Stimulated activated naive B cell treated with anti-CD40 and anti-IgM and Interleukin-4, amounts not matched to agents 10 μg/mL and 1 μg/mL and 100 μg/mL, for 72 hours (primary cell): ENCODE results near the gene SLC8A3.

Experiments
- ATAC-seq, 2 donors: fragments of 150-1000 bp; cut with Tn5 transposase; replicated peaks; 2 replicates each; pipeline ENCODE4 v1.10.0; 2021; ENCODE audit warnings: moderate library complexity in 1 of 2
- DNase-seq: peaks from one replicate; pipeline ENCODE4 v3.0.0; 2021
- H3K27ac Mint-ChIP-seq: one replicate; pipeline ENCODE4 v1.8.0; 2022; ENCODE audit warnings: mild to moderate bottlenecking, mixed read lengths
- H3K27me3 Mint-ChIP-seq, 2 donors: one replicate each; pipeline ENCODE4 v1.8.0; 2022; ENCODE audit warnings: mixed read lengths in 2 of 2
- H3K36me3 Mint-ChIP-seq, 2 donors: one replicate each; pipeline ENCODE4 v1.8.0; 2022; ENCODE audit warnings: mixed read lengths in 2 of 2, mild to moderate bottlenecking in 1 of 2
- H3K4me1 Mint-ChIP-seq, 2 donors: one replicate each; pipeline ENCODE4 v1.8.0; 2022; ENCODE audit warnings: mixed read lengths in 2 of 2, mild to moderate bottlenecking in 1 of 2
- H3K4me3 Mint-ChIP-seq, 2 donors: one replicate each; pipeline ENCODE4 v1.8.0; 2022; ENCODE audit warnings: mild to moderate bottlenecking in 2 of 2, mixed read lengths in 2 of 2, moderate library complexity in 1 of 2
- H3K9me3 Mint-ChIP-seq, 2 donors: one replicate each; pipeline ENCODE4 v1.8.0; 2022; ENCODE audit warnings: mixed read lengths in 2 of 2, mild to moderate bottlenecking in 1 of 2

Gene SLC8A3

DNA sequence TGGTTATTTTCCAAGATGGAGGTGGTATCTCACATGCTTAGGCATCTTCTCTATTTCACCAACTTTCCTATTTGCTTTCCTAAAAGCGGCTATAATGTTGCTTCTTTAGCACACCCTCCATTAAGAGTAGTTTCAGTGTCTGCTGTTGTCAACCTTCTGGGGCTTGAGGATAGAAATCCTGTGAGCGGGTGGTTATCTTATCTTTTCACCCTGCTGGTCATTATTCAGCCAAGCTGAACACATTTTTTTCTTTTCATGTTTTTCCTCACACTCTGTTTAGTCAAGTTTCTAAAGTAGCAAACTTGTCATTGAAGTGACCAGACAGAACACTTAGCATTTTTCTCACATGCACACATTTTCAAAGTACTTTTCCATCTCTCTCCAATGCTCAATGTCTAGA lies 104.5 kb downstream of the SLC8A3 start:
- Mint-ChIP-seq H3K27ac (no peak overlapping the region), H3K27me3 (peaks cover 10 to 26% of the 10 kb centered on the region in 2 donors), H3K9me3 (no peaks in the 10 kb centered on the region), H3K36me3 (no peaks in the 10 kb centered on the region), H3K4me3 (no peak overlapping the region), H3K4me1 (no peaks in the 10 kb centered on the region)
- ATAC-seq: no peak
- no peak for DNase-seq

GRCh38 chr14:70082394-70082793 lies 106.4 kb downstream of the SLC8A3 start:
- DNase-seq (no peak), ATAC-seq (no peak)
- no peaks in the 10 kb centered on the region for H3K4me1 Mint-ChIP-seq
- no peaks in the 10 kb centered on the region for H3K36me3 Mint-ChIP-seq
- H3K4me3 Mint-ChIP-seq: no peak overlapping the region
- peaks cover 14 to 37% of the 10 kb centered on the region in 2 donors for H3K27me3 Mint-ChIP-seq
- H3K27ac Mint-ChIP-seq: no peak overlapping the region
- H3K9me3 Mint-ChIP-seq: no peaks in the 10 kb centered on the region

GRCh38 chr14:70080076-70080475 lies 108.7 kb downstream of the SLC8A3 start:
- peaks cover 22 to 51% of the 10 kb centered on the region in 2 donors for H3K27me3 Mint-ChIP-seq

GRCh38 chr14:70078329-70078728 lies 110.4 kb downstream of the SLC8A3 start:
- ATAC-seq: no peak

More at GRCh38 chr14:70080076-70080475, 108.7 kb downstream of the SLC8A3 start:
- Mint-ChIP-seq H3K36me3 (no peaks in the 10 kb centered on the region), H3K4me3 (no peak overlapping the region), H3K27ac (no peak overlapping the region), H3K9me3 (no peaks in the 10 kb centered on the region), H3K4me1 (no peaks in the 10 kb centered on the region)
- no peak for ATAC-seq
- DNase-seq: no peak

GRCh38 chr14:70077720-70078119 lies 111.0 kb downstream of the SLC8A3 start:
- H3K27ac Mint-ChIP-seq: no peak overlapping the region
- H3K4me1 Mint-ChIP-seq: no peaks in the 10 kb centered on the region
- H3K36me3 Mint-ChIP-seq: no peaks in the 10 kb centered on the region
- no peak for ATAC-seq
- H3K9me3 Mint-ChIP-seq: no peaks in the 10 kb centered on the region
- DNase-seq: no peak
- peaks cover 24 to 54% of the 10 kb centered on the region in 2 donors for H3K27me3 Mint-ChIP-seq
- H3K4me3 Mint-ChIP-seq: no peak overlapping the region

More at GRCh38 chr14:70078329-70078728, 110.4 kb downstream of the SLC8A3 start:
- no peak for DNase-seq
- no peaks in the 10 kb centered on the region for H3K4me1 Mint-ChIP-seq
- H3K27me3 Mint-ChIP-seq: peaks cover 20 to 51% of the 10 kb centered on the region in 2 donors
- H3K9me3 Mint-ChIP-seq: no peaks in the 10 kb centered on the region
- H3K36me3 Mint-ChIP-seq: no peaks in the 10 kb centered on the region
- H3K27ac Mint-ChIP-seq: no peak overlapping the region
- H3K4me3 Mint-ChIP-seq: no peak overlapping the region

DNA sequence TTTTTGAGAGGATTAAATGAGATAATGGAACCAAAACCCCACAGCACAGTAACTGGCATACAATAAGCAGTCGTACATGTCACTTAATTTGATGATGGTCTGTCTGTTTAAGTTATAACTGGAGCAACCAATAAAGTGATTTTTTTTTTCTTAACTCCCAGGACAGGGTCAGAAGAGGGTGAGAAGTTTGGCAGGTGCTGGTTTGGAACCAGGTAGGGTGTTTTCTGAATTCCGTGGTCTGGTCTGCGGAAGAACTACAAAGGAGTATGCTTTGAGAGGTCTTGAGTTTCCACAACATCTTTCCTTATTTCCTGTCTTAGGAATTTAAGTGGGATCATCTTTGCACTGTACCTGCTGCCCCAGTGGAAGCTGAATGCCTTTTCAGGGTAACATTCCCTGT lies 111.7 kb downstream of the SLC8A3 start:
- Mint-ChIP-seq H3K27me3 (peaks cover 21 to 53% of the 10 kb centered on the region in 2 donors), H3K4me3 (no peak overlapping the region), H3K36me3 (no peaks in the 10 kb centered on the region), H3K27ac (no peak overlapping the region), H3K9me3 (no peaks in the 10 kb centered on the region), H3K4me1 (no peaks in the 10 kb centered on the region)
- DNase-seq (no peak), ATAC-seq (no peak)

GRCh38 chr14:70073924-70074566 lies 114.7 kb downstream of the SLC8A3 start:
- Mint-ChIP-seq H3K27ac (no peak overlapping the region), H3K4me1 (no peaks in the 10 kb centered on the region), H3K36me3 (no peaks in the 10 kb centered on the region), H3K4me3 (no peak overlapping the region), H3K27me3 (peaks cover 23 to 50% of the 10 kb centered on the region in 2 donors), H3K9me3 (no peaks in the 10 kb centered on the region)
- ATAC-seq: peak; percentile 88 to 92
- DNase-seq: peak; percentile 27

- no peak overlapping the region for H3K4me3 Mint-ChIP-seq
- peaks cover 13 to 18% of the 10 kb centered on the region in 2 donors for H3K27me3 Mint-ChIP-seq
- H3K27ac Mint-ChIP-seq: no peak overlapping the region
- no peaks in the 10 kb centered on the region for H3K36me3 Mint-ChIP-seq
- no peaks in the 10 kb centered on the region for H3K4me1 Mint-ChIP-seq
- H3K9me3 Mint-ChIP-seq: no peaks in the 10 kb centered on the region
- ATAC-seq (no peak), DNase-seq (no peak)
Observed at GRCh38 chr14:70069186-70069585, 119.6 kb downstream of the SLC8A3 start.

- H3K4me3 Mint-ChIP-seq: no peak overlapping the region
- H3K36me3 Mint-ChIP-seq: no peaks in the 10 kb centered on the region
- ATAC-seq: no peak
- H3K27ac Mint-ChIP-seq: no peak overlapping the region
- no peaks in the 10 kb centered on the region for H3K4me1 Mint-ChIP-seq
- DNase-seq: no peak
- H3K9me3 Mint-ChIP-seq: no peaks in the 10 kb centered on the region
- H3K27me3 Mint-ChIP-seq: peaks cover 17 to 19% of the 10 kb centered on the region in 2 donors
Observed at GRCh38 chr14:70067810-70068209, 120.9 kb downstream of the SLC8A3 start.

DNA sequence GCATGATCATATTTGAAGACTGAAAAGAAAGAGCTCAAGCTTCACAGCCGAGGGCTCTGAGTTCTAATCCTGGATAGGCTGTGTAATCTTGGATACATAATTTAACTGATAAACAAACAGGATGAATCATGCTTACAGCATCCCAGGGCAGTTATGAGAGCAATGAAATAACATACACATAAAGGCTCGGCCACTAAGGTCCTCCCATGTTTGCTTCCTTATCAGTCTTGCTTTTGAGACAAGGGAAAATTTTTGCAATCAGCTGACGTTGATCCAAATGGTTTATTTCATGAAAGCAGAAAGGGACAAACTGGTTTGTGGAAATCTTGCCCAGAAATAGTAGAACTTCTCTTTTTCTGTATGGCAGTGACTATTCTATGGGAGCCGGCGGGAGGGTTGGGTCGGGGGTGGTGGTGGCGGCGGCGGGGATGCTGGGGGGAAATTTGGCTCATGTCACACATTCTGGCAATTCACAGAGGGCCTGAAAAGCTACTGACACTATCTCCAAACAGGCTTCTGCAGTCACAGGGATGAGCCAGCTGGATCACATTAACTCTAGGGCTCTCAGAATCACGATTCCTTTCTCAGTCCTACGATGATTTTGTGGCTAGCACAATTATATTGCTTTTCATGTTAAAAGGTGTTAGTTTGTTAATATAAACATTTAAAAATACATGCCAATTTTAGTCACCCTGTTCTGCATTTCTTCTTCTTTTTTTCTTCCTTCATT lies 124.5 kb downstream of the SLC8A3 start:
- Mint-ChIP-seq H3K27ac (no peak overlapping the region), H3K4me3 (no peak overlapping the region), H3K9me3 (peaks cover 0 to 2% of the 10 kb centered on the region in 2 donors), H3K4me1 (peaks cover 0 to 2% of the 10 kb centered on the region in 2 donors), H3K36me3 (no peaks in the 10 kb centered on the region), H3K27me3 (peaks cover 23 to 26% of the 10 kb centered on the region in 2 donors)
- DNase-seq (no peak), ATAC-seq (no peak)

DNA sequence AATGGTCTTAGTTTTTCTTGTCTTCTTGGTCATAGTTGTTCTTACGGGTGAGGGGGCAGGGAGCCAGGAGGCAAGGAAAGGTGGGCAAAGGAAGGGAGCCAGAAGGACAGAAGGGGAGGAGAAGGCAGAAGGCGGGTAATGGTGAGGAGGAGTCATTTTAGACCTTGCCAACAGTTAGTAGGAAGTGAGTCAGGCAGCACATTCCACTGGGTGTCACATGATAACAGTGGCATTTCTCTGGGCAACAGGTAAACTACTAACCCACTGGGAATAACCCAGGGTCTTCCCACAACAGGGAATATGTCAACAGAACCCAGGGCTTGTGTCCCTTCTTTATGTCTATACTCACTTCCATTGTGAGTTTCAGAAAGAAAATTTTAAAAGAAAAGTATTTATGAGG lies 127.6 kb downstream of the SLC8A3 start:
- no peak for ATAC-seq
- no peak for DNase-seq
- Mint-ChIP-seq H3K4me1 (peaks cover 0 to 2% of the 10 kb centered on the region in 2 donors), H3K9me3 (peaks cover 0 to 2% of the 10 kb centered on the region in 2 donors), H3K36me3 (no peaks in the 10 kb centered on the region), H3K27ac (no peak overlapping the region), H3K4me3 (no peak overlapping the region), H3K27me3 (peaks cover 33 to 43% of the 10 kb centered on the region in 2 donors)

DNA sequence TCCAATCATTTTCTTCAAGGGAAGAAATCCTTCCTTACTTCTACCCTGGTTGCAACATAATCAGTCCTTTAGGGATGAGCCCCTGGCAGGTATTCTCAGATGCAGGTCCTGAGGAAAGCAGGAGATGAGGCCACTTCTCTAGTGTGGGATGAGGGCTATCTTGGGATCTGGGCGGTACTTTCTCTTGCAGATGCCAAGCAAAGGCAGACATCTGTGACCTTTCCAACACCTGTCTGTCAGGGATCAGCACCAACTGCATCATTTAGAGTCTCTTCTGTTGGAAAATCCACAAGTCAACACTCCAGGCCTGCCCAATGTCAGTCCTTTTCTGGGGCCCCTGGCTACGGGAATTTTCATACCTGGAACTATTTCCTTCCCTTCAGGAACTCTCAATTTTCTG lies 129.2 kb downstream of the SLC8A3 start:
- Mint-ChIP-seq H3K4me1 (peaks cover 0 to 2% of the 10 kb centered on the region in 2 donors), H3K27me3 (peaks cover 33 to 52% of the 10 kb centered on the region in 2 donors)
- ATAC-seq: no peak

DNA sequence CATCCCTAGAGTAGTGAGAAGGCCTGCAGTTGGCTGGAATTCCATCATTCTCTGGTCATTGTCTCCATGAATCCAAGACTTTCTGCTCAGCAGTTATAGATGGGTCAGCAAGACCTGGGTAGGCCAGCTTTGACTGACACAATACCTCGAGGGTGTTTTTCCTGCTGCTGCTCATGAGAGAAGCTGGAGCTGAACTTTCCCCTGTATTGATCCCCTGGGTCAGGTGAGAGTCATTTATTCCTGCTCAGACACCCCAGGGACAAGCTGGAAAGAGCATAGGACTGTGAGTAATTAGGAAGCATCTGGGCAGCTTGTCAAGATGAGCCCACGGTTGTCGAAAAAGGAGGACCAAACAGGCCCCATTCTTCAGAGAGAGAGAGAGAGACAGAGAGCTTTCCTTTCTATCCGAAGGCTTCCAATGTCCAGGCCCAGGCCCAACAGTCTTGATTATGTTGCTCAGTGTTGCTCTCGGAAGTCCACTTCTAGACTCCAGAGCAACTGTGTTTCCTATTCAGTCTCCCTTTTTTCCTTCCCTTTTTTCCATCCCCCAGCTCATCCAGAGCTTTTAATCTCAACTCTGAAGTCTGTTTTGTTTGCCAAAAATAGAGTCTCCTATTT lies 131.1 kb downstream of the SLC8A3 start:
- H3K9me3 Mint-ChIP-seq: peaks cover 0 to 2% of the 10 kb centered on the region in 2 donors
- ATAC-seq (no peak), DNase-seq (no peak)
- H3K27me3 Mint-ChIP-seq: peaks cover 23 to 48% of the 10 kb centered on the region in 2 donors
- no peak overlapping the region for H3K4me3 Mint-ChIP-seq
- H3K4me1 Mint-ChIP-seq: peaks cover 0 to 2% of the 10 kb centered on the region in 2 donors
- no peak overlapping the region for H3K27ac Mint-ChIP-seq
- H3K36me3 Mint-ChIP-seq: no peaks in the 10 kb centered on the region

More for the DNA sequence above, 129.2 kb downstream of the SLC8A3 start:
- Mint-ChIP-seq H3K27ac (no peak overlapping the region), H3K36me3 (no peaks in the 10 kb centered on the region), H3K9me3 (peaks cover 0 to 2% of the 10 kb centered on the region in 2 donors), H3K4me3 (no peak overlapping the region)
- no peak for DNase-seq

- ATAC-seq (no peak), DNase-seq (no peak)
- no peak overlapping the region for H3K4me3 Mint-ChIP-seq
- H3K27me3 Mint-ChIP-seq: peaks cover 6 to 32% of the 10 kb centered on the region in 2 donors
- no peaks in the 10 kb centered on the region for H3K36me3 Mint-ChIP-seq
- no peak overlapping the region for H3K27ac Mint-ChIP-seq
- H3K9me3 Mint-ChIP-seq: no peaks in the 10 kb centered on the region
- no peaks in the 10 kb centered on the region for H3K4me1 Mint-ChIP-seq
Observed at GRCh38 chr14:70052990-70053389, 135.8 kb downstream of the SLC8A3 start.
